CD14-positive monocyte (primary cell): ENCODE measurements around the gene PTF1A. TPM values are rescaled to one million over a fixed set of nuclear protein-coding genes. Genes with fewer than 3 reads are reported as not detected.

ENCODE experiments used
- DNase-seq, 3 donors: peaks; one replicate each; pipeline ENCODE4 v3.0.0-alpha.2; 2011 to 2022
- H2AFZ ChIP-seq: 2 replicates; pipeline ENCODE4 v1.6.0; 2012; ENCODE audit warnings: mild to moderate bottlenecking, low read depth, low read length, inconsistent platforms; ENCODE audit not compliant: insufficient read depth, poor library complexity, severe bottlenecking
- H3K27ac ChIP-seq, 2 donors: 1 replicate in 1 of 2; 2 replicates in 1 of 2; pipeline ENCODE4 v1.5.1; 2012 to 2013; ENCODE audit warnings: low read length in 2 of 2, control low read depth in 1 of 2, inconsistent platforms in 1 of 2, low read depth in 1 of 2, mild to moderate bottlenecking in 1 of 2
- H3K27me3 ChIP-seq, 2 donors: one replicate each; pipeline versions ENCODE4 v1.6.0 to v1.6.1; 2011 to 2013; ENCODE audit warnings: low read length in 2 of 2; ENCODE audit not compliant: control insufficient read depth in 2 of 2, insufficient read depth in 2 of 2
- H3K36me3 ChIP-seq, 2 donors: replicated peaks in 1 of 2; 1 replicate in 1 of 2; 2 replicates in 1 of 2; pipeline versions ENCODE4 v1.5.1 to v1.6.1; 2012 to 2013; ENCODE audit warnings: low read length in 2 of 2, control low read depth in 1 of 2, inconsistent platforms in 1 of 2, mild to moderate bottlenecking in 1 of 2; ENCODE audit not compliant: insufficient read depth in 2 of 2, control insufficient read depth in 1 of 2
- H3K4me1 ChIP-seq, 2 donors: 1 replicate in 1 of 2; 2 replicates in 1 of 2; pipeline versions ENCODE4 v1.5.1 to v1.6.1; 2012 to 2013; ENCODE audit warnings: low read length in 2 of 2, control low read depth in 1 of 2, inconsistent platforms in 1 of 2, mild to moderate bottlenecking in 1 of 2, moderate library complexity in 1 of 2; ENCODE audit not compliant: insufficient read depth in 2 of 2, control insufficient read depth in 1 of 2
- H3K4me2 ChIP-seq: replicated peaks from 2 replicates; pipeline ENCODE3; 2012; ENCODE audit warnings: low read length, moderate library complexity, mild to moderate bottlenecking; ENCODE audit not compliant: poor library complexity, severe bottlenecking; ENCODE audit errors: extremely low read depth
- H3K4me3 ChIP-seq, 3 experiments: fragments of 200-600 bp in 1 of 3; sonication (generic) in 1 of 3; replicated peaks in 1 of 3; 1 replicate in 2 of 3; 2 replicates in 1 of 3; pipeline ENCODE4 v1.5.1; 2011 to 2013; ENCODE audit warnings: low read length in 3 of 3, mild to moderate bottlenecking in 3 of 3, control low read depth in 2 of 3, low read depth in 2 of 3, inconsistent platforms in 1 of 3, moderate library complexity in 1 of 3
- H3K79me2 ChIP-seq: 2 replicates; pipeline ENCODE4 v1.6.0; 2012; ENCODE audit warnings: mild to moderate bottlenecking, control low read depth, inconsistent platforms, low read length, moderate library complexity; ENCODE audit not compliant: insufficient read depth
- H3K9ac ChIP-seq: 2 replicates; pipeline ENCODE4 v1.6.0; 2017; ENCODE audit warnings: low read length, mild to moderate bottlenecking; ENCODE audit not compliant: insufficient read depth, poor library complexity, severe bottlenecking
- H3K9me3 ChIP-seq, 2 donors: replicated peaks in 1 of 2; 1 replicate in 1 of 2; 2 replicates in 1 of 2; pipeline versions ENCODE4 v1.5.1 to v1.6.1; 2012 to 2013; ENCODE audit warnings: low read length in 2 of 2, control low read depth in 1 of 2; ENCODE audit not compliant: control insufficient read depth in 1 of 2, insufficient read depth in 1 of 2
- H4K20me1 ChIP-seq: 2 replicates; pipeline ENCODE4 v1.6.0; 2012; ENCODE audit warnings: mild to moderate bottlenecking, low read length, control low read depth, moderate library complexity; ENCODE audit not compliant: insufficient read depth
- H3K27ac Mint-ChIP-seq, 7 donors: one replicate each; pipeline ENCODE4 v1.8.0; 2020; ENCODE audit warnings: mild to moderate bottlenecking in 7 of 7, mixed read lengths in 7 of 7, moderate library complexity in 6 of 7, inconsistent platforms in 2 of 7
- H3K27me3 Mint-ChIP-seq, 3 donors: one replicate each; pipeline ENCODE4 v1.8.0; 2021 to 2022; ENCODE audit warnings: low read depth in 3 of 3, mild to moderate bottlenecking in 3 of 3, mixed read lengths in 3 of 3, moderate library complexity in 3 of 3, inconsistent platforms in 1 of 3
- H3K36me3 Mint-ChIP-seq, 2 donors: one replicate each; pipeline ENCODE4 v1.8.0; 2020; ENCODE audit warnings: mixed read lengths in 2 of 2, inconsistent platforms in 1 of 2, mild to moderate bottlenecking in 1 of 2
- H3K4me1 Mint-ChIP-seq: one replicate; pipeline ENCODE4 v1.8.0; 2020; ENCODE audit warnings: mild to moderate bottlenecking, mixed read lengths
- H3K4me3 Mint-ChIP-seq, 2 donors: one replicate each; pipeline ENCODE4 v1.8.0; 2020; ENCODE audit warnings: mild to moderate bottlenecking in 2 of 2, mixed read lengths in 2 of 2, moderate library complexity in 1 of 2
- H3K9me3 Mint-ChIP-seq, 7 donors: one replicate each; pipeline ENCODE4 v1.8.0; 2020 to 2022; ENCODE audit warnings: mixed read lengths in 7 of 7, mild to moderate bottlenecking in 6 of 7, moderate library complexity in 6 of 7, inconsistent platforms in 2 of 7
- WGBS: methylation state at CpG from one replicate; pipeline ENCODE4 v1.1.5; 2013; ENCODE audit warnings: missing lambda C conversion rate; ENCODE audit not compliant: insufficient coverage; 5-methylcytosine and 5-hydroxymethylcytosine counted together
- intact Hi-C, 2 donors: fragments of 100-400 bp; cut with micrococcal nuclease; formaldehyde crosslinking; loops; one replicate each; pipeline versions ENCODE4 v1.15.0 to v1.15.1; 2023
- polyA plus RNA-seq, 3 donors: library from polyadenylated mRNA; depleted of rRNA in 1 of 3; unstranded in 2 of 3; stranded (reverse) in 1 of 3; fragments of 300-500 nt in 2 of 3; fragments of >200 nt in 1 of 3; fragmentation: Illumina TruSeq in 2 of 3; gene quantifications; 1 replicate in 2 of 3; 2 replicates in 1 of 3; pipeline ENCODE4 v1.2.3, GENCODE V29; 2012 to 2021
- TF ChIP-seq, protein P1 (sequence below): fragments of 200-600 bp; IDR thresholded peaks from one replicate; pipeline ENCODE4 v1.8.0; 2022; ENCODE audit warnings: antibody characterized with exemption, mild to moderate bottlenecking

PTF1A gene
- polyA plus RNA-seq, 3 donors = not detected

DNA sequence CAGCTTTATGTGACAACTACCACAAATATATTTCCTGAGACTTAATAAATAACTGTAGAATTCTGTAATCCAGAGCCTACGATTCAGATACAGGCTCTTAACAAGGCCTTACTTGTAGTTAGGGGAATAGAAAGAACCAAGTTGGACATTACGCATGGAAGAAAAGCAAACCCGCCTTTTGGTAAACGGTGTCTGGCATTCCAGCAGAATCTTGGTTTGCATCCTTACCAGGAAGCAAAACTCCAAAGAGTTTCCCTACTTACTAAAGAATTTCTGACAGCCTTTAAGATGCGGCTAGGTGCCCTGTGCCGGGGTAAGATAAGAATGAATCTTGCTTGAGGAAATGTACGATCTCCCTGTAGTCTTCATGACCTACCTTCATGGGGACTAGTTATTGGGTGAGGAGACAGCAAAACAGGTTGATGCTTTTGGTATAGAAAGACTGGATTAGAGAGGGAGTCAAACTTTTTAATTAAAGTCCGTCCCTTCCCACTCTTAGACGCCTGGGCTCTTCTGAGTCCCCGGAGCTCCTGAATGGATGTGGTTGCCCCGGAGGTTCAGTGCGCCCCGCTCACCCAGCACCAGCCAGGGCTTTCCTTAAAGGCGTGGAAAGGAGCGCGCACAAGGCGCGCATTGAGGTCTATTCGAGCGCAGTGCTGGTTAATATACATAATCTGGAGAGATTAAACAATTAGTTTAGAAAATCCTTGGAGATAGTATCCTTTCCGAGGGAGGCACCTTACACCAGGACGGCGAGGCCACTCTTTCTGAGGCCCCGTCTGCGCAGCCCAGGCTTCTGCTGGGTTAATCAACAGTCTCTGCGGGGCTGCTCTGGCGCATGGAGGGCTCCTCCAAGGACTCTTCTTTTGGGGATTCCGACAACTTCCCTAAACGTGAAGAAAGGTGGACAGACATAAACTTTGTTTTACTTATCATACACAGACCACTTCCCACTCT lies 11.5 kb downstream of the PTF1A start:
- H2AFZ ChIP-seq = no peak overlapping the region
- H3K27me3 ChIP-seq = peaks cover 60 to 74% of the 10 kb centered on the region in 2 donors
- Mint-ChIP-seq H3K4me1 (no peaks in the 10 kb centered on the region), H3K36me3 (no peaks in the 10 kb centered on the region), H3K4me3 (peak overlapping the region in 1 of 2 donors; percentile 75), H3K27me3 (peaks cover 62 to 65% (median 63%) of the 10 kb centered on the region in 3 donors), H3K9me3 (peaks cover 0 to 5% (median 0%) of the 10 kb centered on the region in 7 donors), H3K27ac (no peak overlapping the region)
- TF ChIP-seq, protein P1, sequence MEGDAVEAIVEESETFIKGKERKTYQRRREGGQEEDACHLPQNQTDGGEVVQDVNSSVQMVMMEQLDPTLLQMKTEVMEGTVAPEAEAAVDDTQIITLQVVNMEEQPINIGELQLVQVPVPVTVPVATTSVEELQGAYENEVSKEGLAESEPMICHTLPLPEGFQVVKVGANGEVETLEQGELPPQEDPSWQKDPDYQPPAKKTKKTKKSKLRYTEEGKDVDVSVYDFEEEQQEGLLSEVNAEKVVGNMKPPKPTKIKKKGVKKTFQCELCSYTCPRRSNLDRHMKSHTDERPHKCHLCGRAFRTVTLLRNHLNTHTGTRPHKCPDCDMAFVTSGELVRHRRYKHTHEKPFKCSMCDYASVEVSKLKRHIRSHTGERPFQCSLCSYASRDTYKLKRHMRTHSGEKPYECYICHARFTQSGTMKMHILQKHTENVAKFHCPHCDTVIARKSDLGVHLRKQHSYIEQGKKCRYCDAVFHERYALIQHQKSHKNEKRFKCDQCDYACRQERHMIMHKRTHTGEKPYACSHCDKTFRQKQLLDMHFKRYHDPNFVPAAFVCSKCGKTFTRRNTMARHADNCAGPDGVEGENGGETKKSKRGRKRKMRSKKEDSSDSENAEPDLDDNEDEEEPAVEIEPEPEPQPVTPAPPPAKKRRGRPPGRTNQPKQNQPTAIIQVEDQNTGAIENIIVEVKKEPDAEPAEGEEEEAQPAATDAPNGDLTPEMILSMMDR = no peak
- H3K79me2 ChIP-seq = no peaks in the 10 kb centered on the region
- no peak overlapping the region for H3K9ac ChIP-seq
- H3K36me3 ChIP-seq = no peaks in the 10 kb centered on the region
- H3K4me3 ChIP-seq = no peak overlapping the region
- intact Hi-C loops = no loop called here
- no peak overlapping the region for H3K27ac ChIP-seq
- no peak for DNase-seq
- no peak overlapping the region for H3K4me2 ChIP-seq
- H3K4me1 ChIP-seq = no peaks in the 10 kb centered on the region
- peaks cover 0 to 9% of the 10 kb centered on the region in 2 donors for H3K9me3 ChIP-seq
- WGBS = 15% methylated on average over 17 of the region's 29 CpGs
- no peaks in the 10 kb centered on the region for H4K20me1 ChIP-seq

DNA sequence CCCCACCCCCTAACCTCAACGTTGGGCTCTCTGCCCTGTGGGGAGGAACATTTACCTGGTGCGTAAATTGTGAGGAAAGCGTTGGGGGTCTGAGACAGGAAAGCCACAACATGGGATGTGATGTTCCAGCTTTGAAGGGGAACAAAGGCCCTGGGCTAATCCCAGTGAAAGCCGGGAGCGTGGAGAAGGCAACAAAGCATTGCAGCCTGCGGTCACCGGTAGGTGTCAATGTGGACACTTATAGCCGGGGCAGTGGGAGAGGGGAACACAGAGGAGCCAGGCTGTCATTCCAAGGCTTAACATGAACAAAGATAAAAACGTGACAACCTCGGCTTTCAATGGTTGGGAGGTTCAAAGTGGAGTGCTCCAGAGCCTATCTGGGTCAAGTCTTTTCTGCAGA lies 12.7 kb downstream of the PTF1A start:
- peak overlapping the region in 1 of 2 donors; percentile 75 for H3K4me3 Mint-ChIP-seq
- H3K27me3 Mint-ChIP-seq = peaks cover 54 to 56% (median 54%) of the 10 kb centered on the region in 3 donors
- no peaks in the 10 kb centered on the region for H3K4me1 Mint-ChIP-seq
- Histone ChIP-seq H3K9ac (no peak overlapping the region), H3K27ac (no peak overlapping the region), H4K20me1 (no peaks in the 10 kb centered on the region), H3K36me3 (no peaks in the 10 kb centered on the region), H2AFZ (no peak overlapping the region), H3K79me2 (no peaks in the 10 kb centered on the region), H3K4me2 (no peak overlapping the region), H3K4me1 (no peaks in the 10 kb centered on the region), H3K27me3 (peaks cover 50 to 63% of the 10 kb centered on the region in 2 donors), H3K4me3 (no peak overlapping the region), H3K9me3 (peaks cover 0 to 7% of the 10 kb centered on the region in 2 donors)
- H3K36me3 Mint-ChIP-seq = no peaks in the 10 kb centered on the region
- WGBS = 9% methylated on average over 7 of the region's 10 CpGs
- no peak overlapping the region for H3K27ac Mint-ChIP-seq
- TF ChIP-seq, protein P1 = no peak
- H3K9me3 Mint-ChIP-seq = peaks cover 0 to 4% (median 0%) of the 10 kb centered on the region in 7 donors
- intact Hi-C loops = no loop called here
- DNase-seq = no peak
